K562 (cell line): ENCODE measurements around the gene PACS1. TPM values are rescaled to one million over a fixed set of nuclear protein-coding genes. Genes with fewer than 3 reads are reported as not detected.

Source experiments
- ATAC-seq: fragments of 200-7000 bp; cut with Tn5 transposase; 3 replicates; pipeline ENCODE4 v1.9.1; 2020; ENCODE audit warnings: moderate library complexity
- BruUV-seq: library from RNA; stranded (reverse); fragments of 400-500 nt; replicated peaks from 2 replicates; lab custom pipeline; 2021; lab: Mats Ljungman, UMichigan
- CTCF ChIA-PET: fragments of 300-600 bp; formaldehyde crosslinking; extraction: SDS; loops from one replicate; lab custom pipeline; 2021; ENCODE audit warnings: low intra/inter-chr PET ratio; lab: Yijun Ruan, JAX
- POLR2A ChIA-PET: fragments of 300-600, 350-650 bp; sonication (Branson Sonifier 250); formaldehyde crosslinking; extraction: SDS; loops from one replicate; lab custom pipeline; 2021; ENCODE audit warnings: antibody characterized with exemption, inconsistent platforms; lab: Yijun Ruan, JAX
- DNase-seq, 4 experiments: peaks; one replicate each; pipeline versions ENCODE4 v3.0.0 to v3.0.0-alpha.2; 2011 to 2018; ENCODE audit warnings: low spot score in 3 of 4, mixed read lengths in 3 of 4; ENCODE audit errors: extremely low read depth in 1 of 4
- FAIRE-seq: peaks from 2 replicates; lab custom pipeline; 2011; peaks lifted over from hg19 to GRCh38; lab: Jason Lieb, UNC
- H2AFZ ChIP-seq: 2 replicates; pipeline ENCODE4 v1.6.0; 2011; ENCODE audit warnings: low read depth, low read length, control low read depth, inconsistent platforms
- H3K27ac ChIP-seq: fragments of 200-600 bp; 3 replicates; pipeline ENCODE4 v1.8.0; 2011; ENCODE audit warnings: low read depth, mild to moderate bottlenecking, control low read depth, inconsistent platforms, low read length, moderate library complexity, mixed read lengths; ENCODE audit errors: extremely low read depth
- H3K27me3 ChIP-seq, 2 experiments: fragments of 300-600 bp in 1 of 2; 2 replicates in 1 of 2; 3 replicates in 1 of 2; pipeline versions ENCODE4 v1.6.0 to v1.8.0; 2011; ENCODE audit warnings: inconsistent platforms in 2 of 2, low read length in 2 of 2, mild to moderate bottlenecking in 1 of 2, mixed read lengths in 1 of 2, moderate library complexity in 1 of 2; ENCODE audit not compliant: control insufficient read depth in 2 of 2, insufficient read depth in 2 of 2
- H3K36me3 ChIP-seq: fragments of 300-600 bp; 3 replicates; pipeline ENCODE4 v1.8.0; 2011; ENCODE audit warnings: mild to moderate bottlenecking, low read length, inconsistent platforms; ENCODE audit not compliant: control insufficient read depth, insufficient read depth
- H3K4me1 ChIP-seq, 2 experiments: fragments of 200-600 bp in 1 of 2; replicated peaks in 1 of 2; 2 replicates in 1 of 2; 3 replicates in 1 of 2; pipeline versions ENCODE4 v1.5.1 to v1.8.0; 2011; ENCODE audit warnings: inconsistent platforms in 2 of 2, low read length in 2 of 2, mild to moderate bottlenecking in 1 of 2, mixed read lengths in 1 of 2, moderate library complexity in 1 of 2; ENCODE audit not compliant: control insufficient read depth in 2 of 2, insufficient read depth in 2 of 2
- H3K4me2 ChIP-seq: 2 replicates; pipeline ENCODE4 v1.6.1; 2011; ENCODE audit warnings: low read length, control low read depth, inconsistent platforms, mixed read lengths; ENCODE audit not compliant: insufficient read depth
- H3K4me3 ChIP-seq: fragments of 200-600 bp; sonication (generic), shearing (Covaris generic); 2 replicates; pipeline ENCODE4 v1.5.1; 2016; ENCODE audit warnings: control low read depth, inconsistent platforms
- H3K79me2 ChIP-seq: fragments of 200-600 bp; 3 replicates; pipeline ENCODE4 v1.8.0; 2011; ENCODE audit warnings: low read length, inconsistent platforms; ENCODE audit not compliant: control insufficient read depth, insufficient read depth
- H3K9ac ChIP-seq, 2 experiments: 2 replicates each; pipeline versions ENCODE4 v1.6.0 to v1.6.1; 2011; ENCODE audit warnings: low read depth in 2 of 2, low read length in 2 of 2, control low read depth in 1 of 2, inconsistent platforms in 1 of 2, mild to moderate bottlenecking in 1 of 2, mixed read lengths in 1 of 2; ENCODE audit not compliant: insufficient read depth in 1 of 2
- H3K9me1 ChIP-seq: one replicate; pipeline ENCODE4 v1.6.0; 2011; ENCODE audit warnings: inconsistent platforms, mild to moderate bottlenecking, low read length, moderate library complexity; ENCODE audit not compliant: control insufficient read depth, insufficient read depth
- H3K9me3 ChIP-seq: replicated peaks from 2 replicates; pipeline ENCODE4 v1.5.1; 2011; ENCODE audit warnings: low read depth, low read length, inconsistent platforms; ENCODE audit not compliant: control insufficient read depth, insufficient read depth
- H4K20me1 ChIP-seq: replicated peaks from 2 replicates; pipeline ENCODE4 v1.6.1; 2011; ENCODE audit warnings: low read length, inconsistent platforms, mixed read lengths; ENCODE audit not compliant: control insufficient read depth, insufficient read depth
- MCM5 ChIP-seq: fragments of 450-650 bp; IDR thresholded peaks from 2 replicates; pipeline ENCODE4 v1.6.1; 2016; ENCODE audit warnings: low read depth
- NEUROD1 ChIP-seq: fragments of 150-350 bp; IDR thresholded peaks from 2 replicates; pipeline ENCODE4 v1.6.1; 2014; ENCODE audit warnings: borderline replicate concordance, low read length, low read depth; ENCODE audit not compliant: partially characterized antibody
- SETDB1 ChIP-seq: IDR thresholded peaks from one replicate; pipeline ENCODE4 v1.6.1; 2012; ENCODE audit warnings: low read length, control low read depth, inconsistent platforms
- TBP ChIP-seq: optimal IDR thresholded peaks from 2 replicates; pipeline ENCODE3; 2011; ENCODE audit warnings: low read depth, low read length, improper control_type of control experiment
- ZNF212 ChIP-seq: fragments of 450-650 bp; formaldehyde crosslinking; IDR thresholded peaks from 2 replicates; pipeline ENCODE4 v1.4.0; 2020; ENCODE audit warnings: mild to moderate bottlenecking
- ZNF436 ChIP-seq: fragments of 250-450, 450-650 bp; sonication (Bioruptor Pico); formaldehyde crosslinking; IDR thresholded peaks from 2 replicates; pipeline ENCODE4 v1.7.0; 2020; ENCODE audit warnings: mild to moderate bottlenecking
- WGBS: fragments of 100-300 bp; shearing (Covaris generic); methylation state at CpG from one replicate; pipeline ENCODE4 v1.1.6; 2016; ENCODE audit warnings: low coverage, mixed read lengths; ENCODE audit not compliant: insufficient coverage; ENCODE audit errors: missing lambda C conversion rate; 5-methylcytosine and 5-hydroxymethylcytosine counted together
- in situ Hi-C: fragments of 300-500 bp; cut with MboI; formaldehyde crosslinking; loops from 4 replicates; pipeline ENCODE4 v1.15.0; 2018; ENCODE audit warnings: inconsistent platforms, mixed read lengths
- intact Hi-C: fragments of 100-400 bp; cut with micrococcal nuclease; formaldehyde crosslinking; loops from 2 replicates; pipeline ENCODE4 v1.14.2; 2022
- polyA plus RNA-seq, 8 experiments: library from polyadenylated mRNA; depleted of rRNA in 4 of 8; stranded (reverse) in 5 of 8; unstranded in 3 of 8; fragments of >200 nt; fragmentation: Nextera tagmentation in 2 of 8; fragmentation: Illumina TruSeq in 1 of 8; extraction: Ambion mirVana in 2 of 8; extraction: Trizol in 1 of 8; gene quantifications; 2 replicates each; pipeline versions ENCODE4 v1.2.1 to v1.2.3, GENCODE V29; 2011 to 2014; ENCODE audit warnings: inconsistent platforms in 1 of 8, missing spikeins in 1 of 8
- total RNA-seq, 7 experiments: library from RNA; depleted of rRNA in 6 of 7; stranded (reverse); fragments of >200 nt in 6 of 7; fragmentation: Illumina TruSeq in 2 of 7; extraction: Trizol in 2 of 7; gene quantifications; 2 replicates each; pipeline versions ENCODE4 v1.2.1 to v1.2.3, GENCODE V29; 2011 to 2021; ENCODE audit warnings: low replicate concordance in 1 of 7
- TF ChIP-seq, protein P1 (sequence below): fragments of 250-450 bp; sonication (Bioruptor Pico); IDR thresholded peaks from 2 replicates; pipeline ENCODE4 v1.8.0; 2021; ENCODE audit warnings: mild to moderate bottlenecking, moderate library complexity
- TF ChIP-seq, protein P2 (sequence below): fragments of 450-650 bp; IDR thresholded peaks from 2 replicates; pipeline ENCODE4 v1.6.1; 2016; ENCODE audit warnings: mild to moderate bottlenecking

The PACS1 gene
- total and polyA plus RNA-seq, 9 of the 15 experiments (the other 6 are each of a cell fraction or from before 2014, with no cell fraction given) = 0.34 to 28.1 (median 8.5) TPM

DNA sequence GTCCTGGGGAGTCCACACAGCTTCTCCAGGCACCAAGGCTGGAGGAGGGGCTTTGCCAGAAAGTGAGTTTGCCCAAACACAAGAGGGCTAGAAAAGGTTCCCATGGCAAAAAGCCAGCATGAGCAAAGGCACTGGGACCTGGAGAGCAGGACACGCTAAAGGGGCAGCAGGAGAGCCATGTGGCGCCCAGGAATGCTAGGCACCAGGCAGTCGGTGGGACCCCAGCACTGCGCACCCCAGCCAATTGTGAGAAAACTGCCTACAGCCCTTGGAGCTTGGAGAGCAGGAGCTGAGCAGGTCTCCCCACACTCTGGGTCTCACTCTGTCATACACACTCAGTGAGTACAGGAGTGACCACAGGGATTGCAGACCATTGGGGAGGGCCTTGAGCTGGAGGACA lies 193.2 kb downstream of the PACS1 start:
- H3K9ac ChIP-seq = no peak overlapping the region; a peak in 1 of 4 replicates
- CTCF ChIA-PET = no interaction called here
- intact Hi-C loops = no loop called here
- DNase-seq = no peak
- H2AFZ ChIP-seq = no peak overlapping the region
- in situ Hi-C loops = no loop called here
- FAIRE-seq = no peak
- TF ChIP-seq, protein P1, sequence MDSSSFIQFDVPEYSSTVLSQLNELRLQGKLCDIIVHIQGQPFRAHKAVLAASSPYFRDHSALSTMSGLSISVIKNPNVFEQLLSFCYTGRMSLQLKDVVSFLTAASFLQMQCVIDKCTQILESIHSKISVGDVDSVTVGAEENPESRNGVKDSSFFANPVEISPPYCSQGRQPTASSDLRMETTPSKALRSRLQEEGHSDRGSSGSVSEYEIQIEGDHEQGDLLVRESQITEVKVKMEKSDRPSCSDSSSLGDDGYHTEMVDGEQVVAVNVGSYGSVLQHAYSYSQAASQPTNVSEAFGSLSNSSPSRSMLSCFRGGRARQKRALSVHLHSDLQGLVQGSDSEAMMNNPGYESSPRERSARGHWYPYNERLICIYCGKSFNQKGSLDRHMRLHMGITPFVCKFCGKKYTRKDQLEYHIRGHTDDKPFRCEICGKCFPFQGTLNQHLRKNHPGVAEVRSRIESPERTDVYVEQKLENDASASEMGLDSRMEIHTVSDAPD (CRISPR knock-in tag) = no peak
- TF ChIP-seq TBP = no peak
- TF ChIP-seq, protein P2, sequence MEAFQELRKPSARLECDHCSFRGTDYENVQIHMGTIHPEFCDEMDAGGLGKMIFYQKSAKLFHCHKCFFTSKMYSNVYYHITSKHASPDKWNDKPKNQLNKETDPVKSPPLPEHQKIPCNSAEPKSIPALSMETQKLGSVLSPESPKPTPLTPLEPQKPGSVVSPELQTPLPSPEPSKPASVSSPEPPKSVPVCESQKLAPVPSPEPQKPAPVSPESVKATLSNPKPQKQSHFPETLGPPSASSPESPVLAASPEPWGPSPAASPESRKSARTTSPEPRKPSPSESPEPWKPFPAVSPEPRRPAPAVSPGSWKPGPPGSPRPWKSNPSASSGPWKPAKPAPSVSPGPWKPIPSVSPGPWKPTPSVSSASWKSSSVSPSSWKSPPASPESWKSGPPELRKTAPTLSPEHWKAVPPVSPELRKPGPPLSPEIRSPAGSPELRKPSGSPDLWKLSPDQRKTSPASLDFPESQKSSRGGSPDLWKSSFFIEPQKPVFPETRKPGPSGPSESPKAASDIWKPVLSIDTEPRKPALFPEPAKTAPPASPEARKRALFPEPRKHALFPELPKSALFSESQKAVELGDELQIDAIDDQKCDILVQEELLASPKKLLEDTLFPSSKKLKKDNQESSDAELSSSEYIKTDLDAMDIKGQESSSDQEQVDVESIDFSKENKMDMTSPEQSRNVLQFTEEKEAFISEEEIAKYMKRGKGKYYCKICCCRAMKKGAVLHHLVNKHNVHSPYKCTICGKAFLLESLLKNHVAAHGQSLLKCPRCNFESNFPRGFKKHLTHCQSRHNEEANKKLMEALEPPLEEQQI = no peak
- no peak for TF ChIP-seq SETDB1
- TF ChIP-seq ZNF212 = no peak
- no peak for TF ChIP-seq NEUROD1
- no peak for TF ChIP-seq MCM5
- no peak for TF ChIP-seq ZNF436 (CRISPR knock-in tag)
- no TSS peak for BruUV-seq
- ATAC-seq = no peak
- 91% methylated on average over 4 of the region's 4 CpGs for WGBS
- peaks cover 73% of the 10 kb centered on the region for H3K36me3 ChIP-seq
- no peak overlapping the region for H3K27ac ChIP-seq
- POLR2A ChIA-PET = interaction anchor here (0.6 to 1.7 kb wide), 3 partner anchors 8 to 158 kb away, joined by 3 to 4 read pairs (median 3); partner anchors contain the start of gene YIF1A
- peaks cover 12% of the 10 kb centered on the region for H3K79me2 ChIP-seq
- H3K4me1 ChIP-seq = peaks cover 2 to 40% of the 10 kb centered on the region in 2 experiments; a peak in 4 of 5 replicates
- no peaks in the 10 kb centered on the region; the same call in 1 of the 2 replicates for H4K20me1 ChIP-seq
- H3K27me3 ChIP-seq = no peaks in the 10 kb centered on the region
- H3K9me3 ChIP-seq = no peaks in the 10 kb centered on the region
- H3K9me1 ChIP-seq = no peaks in the 10 kb centered on the region
- H3K4me2 ChIP-seq = no peak overlapping the region
- no peak overlapping the region for H3K4me3 ChIP-seq
